GM12878 (cell line): ENCODE data around the gene OSBPL7. TPM values are rescaled to one million over a fixed set of nuclear protein-coding genes. Genes with fewer than 3 reads are reported as not detected.

Experiments used
- ATAC-seq: fragments of 200-7000 bp; cut with Tn5 transposase; 3 replicates; pipeline ENCODE4 v1.9.1; 2020; ENCODE audit warnings: mild to moderate bottlenecking, moderate library complexity
- BruUV-seq: library from RNA; stranded (reverse); fragments of 400-500 nt; replicated peaks from 2 replicates; lab custom pipeline; 2021; lab: Mats Ljungman, UMichigan
- CTCF ChIA-PET: fragments of 300-600 bp; sonication (Branson Sonifier 250); formaldehyde crosslinking; extraction: SDS; loops from one replicate; lab custom pipeline; 2021; ENCODE audit warnings: inconsistent platforms; lab: Yijun Ruan, JAX
- POLR2A ChIA-PET: fragments of 350-600 bp; formaldehyde crosslinking; extraction: SDS; loops from one replicate; lab custom pipeline; 2021; ENCODE audit warnings: inconsistent platforms; lab: Charles Lee
- RAD21 ChIA-PET: fragments of 300-600 bp; sonication (Branson Sonifier 250); formaldehyde crosslinking; loops from one replicate; lab custom pipeline; 2023; ENCODE audit warnings: antibody characterized with exemption; ENCODE audit not compliant: unreplicated experiment; lab: Charles Lee
- SMC1A ChIA-PET: fragments of 300-600 bp; sonication (Branson Sonifier 250); formaldehyde crosslinking; loops from one replicate; lab custom pipeline; 2023; ENCODE audit not compliant: unreplicated experiment, uncharacterized antibody; lab: Charles Lee
- DNase-seq: peaks from one replicate; pipeline ENCODE4 v3.0.0-alpha.2; 2011; ENCODE audit warnings: low read depth, low spot score
- FAIRE-seq: peaks from 3 replicates; lab custom pipeline; 2011; peaks lifted over from hg19 to GRCh38; lab: Jason Lieb, UNC
- H2AFZ ChIP-seq: 2 replicates; pipeline ENCODE4 v1.6.0; 2011; ENCODE audit warnings: low read depth, low read length, control low read depth; ENCODE audit not compliant: control insufficient read depth
- H3K27ac ChIP-seq: 2 replicates; pipeline ENCODE4 v1.5.1; 2011; ENCODE audit warnings: control low read depth; ENCODE audit not compliant: control insufficient read depth, insufficient read depth
- H3K27me3 ChIP-seq, 2 experiments: replicated peaks in 1 of 2; 2 replicates each; pipeline versions ENCODE4 v1.6.0 to v1.6.1; 2011; ENCODE audit warnings: low read length in 1 of 2; ENCODE audit not compliant: control insufficient read depth in 2 of 2, insufficient read depth in 2 of 2
- H3K36me3 ChIP-seq, 2 experiments: 2 replicates each; pipeline ENCODE4 v1.5.1; 2011; ENCODE audit warnings: low read length in 1 of 2; ENCODE audit not compliant: control insufficient read depth in 2 of 2, insufficient read depth in 2 of 2
- H3K4me1 ChIP-seq: 2 replicates; pipeline ENCODE4 v1.6.1; 2011; ENCODE audit warnings: mild to moderate bottlenecking, low read length, moderate library complexity, mixed read lengths; ENCODE audit not compliant: control insufficient read depth, insufficient read depth
- H3K4me2 ChIP-seq: 2 replicates; pipeline ENCODE4 v1.6.0; 2011; ENCODE audit warnings: control low read depth; ENCODE audit not compliant: control insufficient read depth, insufficient read depth
- H3K4me3 ChIP-seq: fragments of 200-600 bp; sonication (generic); 2 replicates; pipeline ENCODE4 v1.5.1; 2016
- H3K79me2 ChIP-seq: 2 replicates; pipeline ENCODE4 v1.6.0; 2011; ENCODE audit warnings: low read length; ENCODE audit not compliant: control insufficient read depth, insufficient read depth
- H3K9ac ChIP-seq: 2 replicates; pipeline ENCODE4 v1.8.0; 2011; ENCODE audit warnings: low read length, control low read depth, mixed read lengths; ENCODE audit not compliant: control insufficient read depth, insufficient read depth
- H3K9me3 ChIP-seq: replicated peaks from 3 replicates; pipeline ENCODE4 v1.5.1; 2011; ENCODE audit warnings: mild to moderate bottlenecking, low read length; ENCODE audit not compliant: control insufficient read depth, insufficient read depth
- H4K20me1 ChIP-seq: 2 replicates; pipeline ENCODE4 v1.6.0; 2011; ENCODE audit not compliant: control insufficient read depth, insufficient read depth
- CBX5 ChIP-seq: sonication (generic); IDR thresholded peaks from 2 replicates; pipeline ENCODE4 v1.6.1; 2016; ENCODE audit warnings: low read depth, moderate library complexity, mild to moderate bottlenecking, inconsistent platforms
- CUX1 ChIP-seq: IDR thresholded peaks from 2 replicates; pipeline ENCODE4 v1.6.1; 2012; ENCODE audit warnings: improper control_type of control experiment, low read depth, low read length; ENCODE audit not compliant: insufficient replicate concordance
- FOS ChIP-seq: IDR thresholded peaks from 3 replicates; pipeline ENCODE4 v1.6.1; 2011; ENCODE audit warnings: borderline replicate concordance; ENCODE audit not compliant: insufficient read length; ENCODE audit errors: extremely low read depth
- HDAC2 ChIP-seq: fragments of 200-600 bp; sonication (generic); IDR thresholded peaks from 2 replicates; pipeline ENCODE4 v1.6.1; 2017
- NBN ChIP-seq: fragments of 450-650 bp; IDR thresholded peaks from 2 replicates; pipeline ENCODE4 v1.6.1; 2016
- NR2C1 ChIP-seq: fragments of 450-650 bp; IDR thresholded peaks from 2 replicates; pipeline ENCODE4 v1.6.1; 2017; ENCODE audit warnings: antibody characterized with exemption, mild to moderate bottlenecking, moderate library complexity
- RAD21 ChIP-seq: IDR thresholded peaks from 2 replicates; pipeline ENCODE4 v1.6.1; 2011; ENCODE audit warnings: mild to moderate bottlenecking, low read depth, low read length, moderate library complexity; ENCODE audit not compliant: insufficient read depth
- RAD51 ChIP-seq: fragments of 450-650 bp; IDR thresholded peaks from 2 replicates; pipeline ENCODE4 v1.6.1; 2016; ENCODE audit warnings: moderate library complexity, mild to moderate bottlenecking, inconsistent platforms
- RELA ChIP-seq: fragments of 450-650 bp; IDR thresholded peaks from 2 replicates; pipeline ENCODE4 v1.8.0; 2014; ENCODE audit warnings: borderline replicate concordance; ENCODE audit not compliant: partially characterized antibody
- RUNX3 ChIP-seq: IDR thresholded peaks from 2 replicates; pipeline ENCODE4 v1.6.1; 2012; ENCODE audit warnings: low read length, inconsistent platforms
- SMAD5 ChIP-seq: IDR thresholded peaks from 2 replicates; pipeline ENCODE4 v1.6.1; 2016; ENCODE audit warnings: antibody characterized with exemption, low read depth
- TCF12 ChIP-seq: IDR thresholded peaks from 2 replicates; pipeline ENCODE4 v1.6.1; 2011; ENCODE audit warnings: low read depth, mild to moderate bottlenecking, low read length
- WGBS: methylation state at CpG from one replicate; pipeline ENCODE4 v1.1.6; 2016; ENCODE audit warnings: low lambda C conversion rate; ENCODE audit not compliant: insufficient replicate concordance, insufficient coverage; ENCODE audit errors: missing lambda C conversion rate; 5-methylcytosine and 5-hydroxymethylcytosine counted together
- in situ Hi-C: fragments of 300-500 bp; cut with MboI; formaldehyde crosslinking; loops from 9 replicates; pipeline ENCODE4 v1.14.3; 2018; ENCODE audit warnings: mixed read lengths
- intact Hi-C: fragments of 100-400 bp; cut with micrococcal nuclease; formaldehyde crosslinking; loops from one replicate; pipeline ENCODE4 v1.14.2; 2022; ENCODE audit not compliant: unreplicated experiment
- polyA plus RNA-seq, 11 experiments: library from polyadenylated mRNA; depleted of rRNA in 4 of 11; unstranded in 6 of 11; stranded (reverse) in 5 of 11; fragments of >200 nt; fragmentation: Nextera tagmentation in 4 of 11; fragmentation: Illumina TruSeq in 1 of 11; extraction: Ambion mirVana in 4 of 11; extraction: Trizol in 1 of 11; gene quantifications; 1 replicate in 1 of 11; 2 replicates in 10 of 11; pipeline versions ENCODE4 v1.2.1 to v1.2.3, GENCODE V29; 2011 to 2016; ENCODE audit warnings: inconsistent platforms in 2 of 11, missing spikeins in 2 of 11, low read depth in 1 of 11
- total RNA-seq, 4 experiments: library from RNA; depleted of rRNA in 3 of 4; stranded (reverse); fragments of >200 nt in 3 of 4; fragmentation: Illumina TruSeq in 1 of 4; extraction: Trizol in 1 of 4; gene quantifications; 2 replicates each; pipeline versions ENCODE4 v1.2.1 to v1.2.3, GENCODE V29; 2013 to 2021
- TF ChIP-seq, protein P1 (sequence below): fragments of 450-650 bp; IDR thresholded peaks from 2 replicates; pipeline ENCODE4 v1.6.1; 2017; ENCODE audit warnings: mild to moderate bottlenecking, moderate library complexity

The OSBPL7 gene
- total and polyA plus RNA-seq, 10 of the 15 experiments (the other 5 are each of a cell fraction or from before 2014, with no cell fraction given): 0.50 to 16.1 (median 6.7) TPM

DNA sequence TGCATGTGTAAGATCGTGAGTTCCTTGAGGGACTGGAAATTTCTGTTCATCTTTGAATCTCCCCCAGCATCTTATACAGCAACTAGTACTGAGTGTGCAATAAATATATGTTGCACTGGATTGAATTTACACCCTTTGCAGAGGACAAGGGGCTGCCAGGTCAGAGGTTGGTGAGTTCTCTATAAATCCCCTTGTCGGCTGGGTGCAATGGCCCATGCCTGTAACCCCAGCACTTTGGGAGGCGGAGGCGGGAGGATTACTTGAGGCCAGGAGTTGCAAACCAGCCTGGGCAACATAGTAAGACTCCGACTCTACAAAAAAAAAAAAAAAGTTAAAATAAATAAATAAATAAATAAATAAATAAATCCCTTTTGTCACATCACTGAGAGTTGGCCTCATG, 38.8 kb upstream of the OSBPL7 start (continued):
- no peak for TF ChIP-seq CUX1
- no peak for TF ChIP-seq NR2C1
- TF ChIP-seq HDAC2: no peak
- TF ChIP-seq RAD21: no peak

DNA sequence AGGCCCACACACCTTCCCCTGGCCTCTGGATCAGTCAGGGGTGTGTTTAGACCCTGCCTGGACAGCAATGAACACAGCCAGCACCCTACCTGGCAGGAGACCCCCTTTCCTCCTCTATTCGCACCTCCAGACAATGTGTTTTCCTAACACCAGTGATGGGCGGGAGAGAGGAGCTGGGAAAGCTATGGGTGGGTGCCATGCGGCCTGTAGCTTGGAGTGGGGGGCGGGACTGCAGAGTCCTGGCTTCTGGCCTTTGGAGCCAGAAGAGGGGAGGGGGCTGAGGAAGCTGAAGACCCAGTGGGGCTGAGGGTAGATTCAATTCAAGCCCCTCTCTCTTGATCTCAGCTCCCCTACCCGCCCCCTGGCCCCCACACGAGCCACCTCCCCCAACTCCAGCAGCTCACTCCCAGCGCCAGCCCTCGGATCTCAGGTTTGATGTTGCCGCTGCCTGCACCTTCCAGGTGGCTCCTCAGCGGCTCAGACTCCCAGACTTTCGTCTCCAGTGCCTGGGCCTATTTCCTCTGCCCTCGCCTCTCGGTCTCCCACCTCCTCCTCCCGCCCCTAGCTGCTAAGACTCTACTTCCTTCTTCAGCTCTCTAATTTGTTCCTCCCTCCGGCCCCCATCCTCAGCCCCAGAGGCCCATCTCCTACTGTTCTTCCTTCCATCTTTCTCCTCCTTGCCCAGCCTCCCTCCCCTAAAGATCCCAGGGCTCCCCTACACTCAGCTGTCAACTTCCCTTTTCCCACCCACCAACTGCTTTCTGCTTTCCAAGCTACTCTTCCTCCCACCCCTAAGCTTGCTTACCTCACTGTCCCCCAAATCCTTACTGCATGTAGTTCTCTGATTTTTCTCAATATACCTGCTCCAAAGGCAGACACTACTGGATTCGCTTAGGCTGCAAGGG, 36.2 kb upstream of the OSBPL7 start:
- WGBS: 35% methylated on average over 12 of the region's 16 CpGs

More for the DNA sequence above, 36.2 kb upstream of the OSBPL7 start:
- Histone ChIP-seq H3K27ac (no peak overlapping the region), H2AFZ (no peak overlapping the region), H3K9me3 (no peaks in the 10 kb centered on the region), H3K27me3 (peaks cover 11 to 31% of the 10 kb centered on the region in 2 experiments), H3K4me1 (no peaks in the 10 kb centered on the region), H3K4me2 (no peak overlapping the region), H3K4me3 (no peak overlapping the region), H4K20me1 (no peaks in the 10 kb centered on the region), H3K79me2 (no peaks in the 10 kb centered on the region)
- BruUV-seq: no TSS peak
- ChIA-PET SMC1A (no interaction called here), POLR2A (interaction anchor here (0.6 kb wide), 1 partner anchor 33 kb away, joined by 5 read pairs; no protein-coding TSS in a partner anchor), CTCF (interaction anchor here (1.0 to 3.6 kb wide), 4 partner anchors 9 to 160 kb away, joined by 3 to 14 read pairs (median 4); partner anchors contain the start of gene SCRN2)
- FAIRE-seq: no peak
- no peak for TF ChIP-seq RAD51
- TF ChIP-seq FOS: no peak
- no peak for TF ChIP-seq TCF12
- no peak for TF ChIP-seq CBX5
- TF ChIP-seq, protein P1, sequence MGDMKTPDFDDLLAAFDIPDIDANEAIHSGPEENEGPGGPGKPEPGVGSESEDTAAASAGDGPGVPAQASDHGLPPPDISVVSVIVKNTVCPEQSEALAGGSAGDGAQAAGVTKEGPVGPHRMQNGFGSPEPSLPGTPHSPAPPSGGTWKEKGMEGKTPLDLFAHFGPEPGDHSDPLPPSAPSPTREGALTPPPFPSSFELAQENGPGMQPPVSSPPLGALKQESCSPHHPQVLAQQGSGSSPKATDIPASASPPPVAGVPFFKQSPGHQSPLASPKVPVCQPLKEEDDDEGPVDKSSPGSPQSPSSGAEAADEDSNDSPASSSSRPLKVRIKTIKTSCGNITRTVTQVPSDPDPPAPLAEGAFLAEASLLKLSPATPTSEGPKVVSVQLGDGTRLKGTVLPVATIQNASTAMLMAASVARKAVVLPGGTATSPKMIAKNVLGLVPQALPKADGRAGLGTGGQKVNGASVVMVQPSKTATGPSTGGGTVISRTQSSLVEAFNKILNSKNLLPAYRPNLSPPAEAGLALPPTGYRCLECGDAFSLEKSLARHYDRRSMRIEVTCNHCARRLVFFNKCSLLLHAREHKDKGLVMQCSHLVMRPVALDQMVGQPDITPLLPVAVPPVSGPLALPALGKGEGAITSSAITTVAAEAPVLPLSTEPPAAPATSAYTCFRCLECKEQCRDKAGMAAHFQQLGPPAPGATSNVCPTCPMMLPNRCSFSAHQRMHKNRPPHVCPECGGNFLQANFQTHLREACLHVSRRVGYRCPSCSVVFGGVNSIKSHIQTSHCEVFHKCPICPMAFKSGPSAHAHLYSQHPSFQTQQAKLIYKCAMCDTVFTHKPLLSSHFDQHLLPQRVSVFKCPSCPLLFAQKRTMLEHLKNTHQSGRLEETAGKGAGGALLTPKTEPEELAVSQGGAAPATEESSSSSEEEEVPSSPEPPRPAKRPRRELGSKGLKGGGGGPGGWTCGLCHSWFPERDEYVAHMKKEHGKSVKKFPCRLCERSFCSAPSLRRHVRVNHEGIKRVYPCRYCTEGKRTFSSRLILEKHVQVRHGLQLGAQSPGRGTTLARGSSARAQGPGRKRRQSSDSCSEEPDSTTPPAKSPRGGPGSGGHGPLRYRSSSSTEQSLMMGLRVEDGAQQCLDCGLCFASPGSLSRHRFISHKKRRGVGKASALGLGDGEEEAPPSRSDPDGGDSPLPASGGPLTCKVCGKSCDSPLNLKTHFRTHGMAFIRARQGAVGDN: no peak
- TF ChIP-seq SMAD5: no peak
- no peak for TF ChIP-seq NBN
- no peak for TF ChIP-seq RUNX3
- TF ChIP-seq RELA: no peak
- TF ChIP-seq, all 136 proteins: peak for 0
- in situ Hi-C loops (no loop called here), intact Hi-C loops (no loop called here)
- ATAC-seq (no peak), DNase-seq (no peak)
- RAD21 ChIA-PET: interaction anchor here (1.9 kb wide), 1 partner anchor 15 kb away, joined by 6 read pairs; no protein-coding TSS in a partner anchor
- H3K36me3 ChIP-seq: no peaks in the 10 kb centered on the region
- no peak overlapping the region for H3K9ac ChIP-seq
